H1 (cell line): ENCODE data around the gene DVL1. TPM values are rescaled to one million over a fixed set of nuclear protein-coding genes. Genes with fewer than 3 reads are reported as not detected.

Experiments
- CTCF ChIA-PET: fragments of 300-600 bp; sonication (Branson Sonifier 250); formaldehyde crosslinking; loops from one replicate; lab custom pipeline; 2021; ENCODE audit not compliant: partially characterized antibody; lab: Charles Lee
- POLR2A ChIA-PET: fragments of 300-600 bp; sonication (Branson Sonifier 250); formaldehyde crosslinking; loops from one replicate; lab custom pipeline; 2021; ENCODE audit warnings: inconsistent platforms; ENCODE audit not compliant: partially characterized antibody; lab: Charles Lee
- DNase-seq, 2 experiments: peaks; one replicate each; pipeline versions ENCODE4 v3.0.0 to v3.0.0-alpha.2; 2010 to 2022; ENCODE audit warnings: low spot score in 2 of 2, low read depth in 1 of 2, mixed read lengths in 1 of 2
- FAIRE-seq: peaks from 2 replicates; lab custom pipeline; 2011; peaks lifted over from hg19 to GRCh38; lab: Jason Lieb, UNC
- H2AFZ ChIP-seq: 2 replicates; pipeline ENCODE4 v1.8.1; 2012; ENCODE audit warnings: low read length, inconsistent platforms
- H2AK5ac ChIP-seq: 2 replicates; pipeline ENCODE4 v1.6.1; 2013; ENCODE audit warnings: low read depth, low read length
- H2BK120ac ChIP-seq: replicated peaks from 2 replicates; pipeline ENCODE3; 2013; ENCODE audit warnings: low read depth, low read length, inconsistent platforms
- H2BK12ac ChIP-seq: 2 replicates; pipeline ENCODE4 v1.6.1; 2013; ENCODE audit warnings: low read depth, low read length
- H2BK15ac ChIP-seq: 2 replicates; pipeline ENCODE4 v1.6.1; 2013; ENCODE audit warnings: low read length
- H2BK20ac ChIP-seq: 2 replicates; pipeline ENCODE4 v1.6.1; 2013; ENCODE audit warnings: low read length
- H2BK5ac ChIP-seq: 2 replicates; pipeline ENCODE4 v1.6.1; 2013; ENCODE audit warnings: low read depth, low read length
- H3K14ac ChIP-seq: 2 replicates; pipeline ENCODE4 v1.6.1; 2013; ENCODE audit warnings: inconsistent platforms; ENCODE audit not compliant: insufficient read length
- H3K18ac ChIP-seq: 2 replicates; pipeline ENCODE4 v1.6.1; 2013; ENCODE audit warnings: low read length; ENCODE audit errors: extremely low read depth
- H3K23ac ChIP-seq: 2 replicates; pipeline ENCODE4 v1.6.1; 2013; ENCODE audit warnings: inconsistent platforms; ENCODE audit not compliant: insufficient read length
- H3K23me2 ChIP-seq: 2 replicates; pipeline ENCODE4 v1.6.1; 2013; ENCODE audit warnings: low read depth, low read length
- H3K27ac ChIP-seq: 2 replicates; pipeline ENCODE4 v1.6.1; 2011; ENCODE audit warnings: low read depth, low read length, inconsistent platforms
- H3K27me3 ChIP-seq, 4 experiments: replicated peaks in 1 of 4; 1 replicate in 1 of 4; 2 replicates in 3 of 4; pipeline versions ENCODE4 v1.6.1 to v1.8.1; 2011 to 2013; ENCODE audit warnings: low read length in 3 of 4, mild to moderate bottlenecking in 3 of 4, inconsistent platforms in 2 of 4, mixed read lengths in 2 of 4, moderate library complexity in 1 of 4; ENCODE audit not compliant: control insufficient read depth in 3 of 4, insufficient read depth in 3 of 4; ENCODE audit errors: extremely low read depth in 1 of 4
- H3K36me3 ChIP-seq, 4 experiments: 2 replicates each; pipeline versions ENCODE4 v1.6.1 to v1.8.1; 2011 to 2013; ENCODE audit warnings: mild to moderate bottlenecking in 4 of 4, low read length in 3 of 4, moderate library complexity in 2 of 4, control low read depth in 1 of 4, inconsistent platforms in 1 of 4; ENCODE audit not compliant: insufficient read depth in 4 of 4, control insufficient read depth in 2 of 4
- H3K4ac ChIP-seq: replicated peaks from 2 replicates; pipeline ENCODE3; 2013; ENCODE audit warnings: low read length, low read depth, mixed read lengths, inconsistent platforms; ENCODE audit not compliant: insufficient read length
- H3K4me1 ChIP-seq, 4 experiments: replicated peaks in 1 of 4; 1 replicate in 1 of 4; 2 replicates in 3 of 4; pipeline versions ENCODE4 v1.6.1 to v1.8.1; 2011 to 2013; ENCODE audit warnings: low read length in 3 of 4, inconsistent platforms in 2 of 4, mixed read lengths in 1 of 4; ENCODE audit not compliant: insufficient read depth in 4 of 4, control insufficient read depth in 3 of 4
- H3K4me2 ChIP-seq, 2 experiments: 2 replicates each; pipeline versions ENCODE4 v1.6.1 to v1.8.1; 2011 to 2013; ENCODE audit warnings: low read depth in 2 of 2, low read length in 2 of 2, control low read depth in 1 of 2, inconsistent platforms in 1 of 2, mild to moderate bottlenecking in 1 of 2; ENCODE audit not compliant: insufficient read depth in 1 of 2
- H3K4me3 ChIP-seq, 4 experiments: fragments of 200-600, 300-600 bp in 1 of 4; sonication (generic), shearing (Covaris generic), sonication (Bioruptor Twin) in 1 of 4; 2 replicates each; pipeline versions ENCODE4 v1.5.1 to v1.8.1; 2011 to 2016; ENCODE audit warnings: low read length in 4 of 4, low read depth in 3 of 4, control low read depth in 2 of 4, inconsistent platforms in 2 of 4, mild to moderate bottlenecking in 2 of 4, mixed read lengths in 1 of 4, moderate library complexity in 1 of 4; ENCODE audit not compliant: insufficient read depth in 2 of 4; ENCODE audit errors: extremely low read depth in 1 of 4
- H3K56ac ChIP-seq: replicated peaks from 2 replicates; pipeline ENCODE3; 2013; ENCODE audit warnings: low read depth, mild to moderate bottlenecking, mixed read lengths, low read length, inconsistent platforms; ENCODE audit not compliant: insufficient read length
- H3K79me1 ChIP-seq: 2 replicates; pipeline ENCODE4 v1.6.1; 2013; ENCODE audit warnings: low read depth, low read length, control low read depth
- H3K79me2 ChIP-seq, 2 experiments: 2 replicates each; pipeline versions ENCODE4 v1.6.1 to v1.8.1; 2012 to 2013; ENCODE audit warnings: low read length in 2 of 2, mild to moderate bottlenecking in 2 of 2, inconsistent platforms in 1 of 2; ENCODE audit not compliant: insufficient read depth in 2 of 2, control insufficient read depth in 1 of 2
- H3K9ac ChIP-seq, 4 experiments: replicated peaks in 1 of 4; 1 replicate in 1 of 4; 2 replicates in 3 of 4; pipeline versions ENCODE4 v1.6.1 to v1.8.1; 2011 to 2013; ENCODE audit warnings: low read depth in 3 of 4, low read length in 3 of 4, control low read depth in 2 of 4, mild to moderate bottlenecking in 2 of 4, moderate library complexity in 2 of 4, inconsistent platforms in 1 of 4; ENCODE audit errors: extremely low read depth in 1 of 4
- H3K9me3 ChIP-seq, 2 experiments: 2 replicates each; pipeline versions ENCODE4 v1.6.1 to v1.8.1; 2012 to 2013; ENCODE audit warnings: mild to moderate bottlenecking in 2 of 2, moderate library complexity in 2 of 2, control low read depth in 1 of 2, inconsistent platforms in 1 of 2, low read depth in 1 of 2, low read length in 1 of 2, mixed read lengths in 1 of 2; ENCODE audit not compliant: insufficient read depth in 2 of 2
- H4K20me1 ChIP-seq, 2 experiments: replicated peaks in 1 of 2; 2 replicates each; pipeline versions ENCODE3 to v1.8.1; 2011 to 2013; ENCODE audit warnings: inconsistent platforms in 2 of 2, low read length in 2 of 2, mild to moderate bottlenecking in 1 of 2; ENCODE audit not compliant: insufficient read depth in 2 of 2, control insufficient read depth in 1 of 2
- H4K5ac ChIP-seq: 2 replicates; pipeline ENCODE4 v1.6.1; 2013; ENCODE audit warnings: low read length, low read depth, mixed read lengths, inconsistent platforms; ENCODE audit not compliant: insufficient read length
- H4K8ac ChIP-seq: 2 replicates; pipeline ENCODE4 v1.8.0; 2013; ENCODE audit warnings: mild to moderate bottlenecking, moderate library complexity, low read length, inconsistent platforms; ENCODE audit not compliant: insufficient read depth; ENCODE audit errors: extremely low read depth
- H4K91ac ChIP-seq: replicated peaks from 2 replicates; pipeline ENCODE3; 2013; ENCODE audit warnings: low read length, mixed read lengths, inconsistent platforms; ENCODE audit not compliant: insufficient read length
- ASH2L ChIP-seq: fragments of 200-600, 300-600 bp; sonication (generic); IDR thresholded peaks from one replicate; pipeline ENCODE4 v1.7.1; 2017; ENCODE audit warnings: low read length
- BRCA1 ChIP-seq: IDR thresholded peaks from 2 replicates; pipeline ENCODE4 v1.6.1; 2012; ENCODE audit warnings: low read depth, low read length, improper control_type of control experiment
- EZH2 ChIP-seq: fragments of 200-600 bp; sonication (generic); IDR thresholded peaks from 2 replicates; pipeline ENCODE4 v1.7.1; 2012; ENCODE audit warnings: low read depth, mild to moderate bottlenecking, moderate library complexity, low read length, inconsistent platforms; ENCODE audit not compliant: severe bottlenecking
- HDAC2 ChIP-seq, 2 experiments: fragments of 300-600 bp in 1 of 2; sonication (generic) in 1 of 2; IDR thresholded peaks; 2 replicates each; pipeline ENCODE4 v1.6.1; 2011 to 2012; ENCODE audit warnings: low read depth in 2 of 2, low read length in 2 of 2, mild to moderate bottlenecking in 2 of 2, moderate library complexity in 2 of 2, borderline replicate concordance in 1 of 2, inconsistent platforms in 1 of 2
- PHF8 ChIP-seq: fragments of 200-600 bp; sonication (generic); conservative IDR thresholded peaks from 2 replicates; pipeline ENCODE4 v1.7.1; 2012; ENCODE audit warnings: low read depth, mild to moderate bottlenecking, inconsistent platforms, low read length, moderate library complexity
- RNF2 ChIP-seq: fragments of 200-900, 300-1000 bp; sonication (generic); IDR thresholded peaks from 2 replicates; pipeline ENCODE4 v1.7.1; 2016; ENCODE audit warnings: borderline replicate concordance, low read depth, mild to moderate bottlenecking, antibody characterized with exemption, low read length; ENCODE audit not compliant: poor library complexity, severe bottlenecking; ENCODE audit errors: missing control alignments
- SIN3A ChIP-seq, 2 experiments: IDR thresholded peaks in 1 of 2; conservative IDR thresholded peaks in 1 of 2; 2 replicates each; pipeline ENCODE4 v1.6.1; 2011 to 2012; ENCODE audit warnings: low read length in 2 of 2, improper control_type of control experiment in 1 of 2, low read depth in 1 of 2, mild to moderate bottlenecking in 1 of 2
- SIX5 ChIP-seq: IDR thresholded peaks from 2 replicates; pipeline ENCODE4 v1.6.1; 2011; ENCODE audit warnings: mild to moderate bottlenecking, low read depth, low read length
- SP4 ChIP-seq: IDR thresholded peaks from 2 replicates; pipeline ENCODE4 v1.6.1; 2012; ENCODE audit warnings: low read length, inconsistent platforms
- WGBS, 2 experiments: shearing (Covaris generic) in 1 of 2; methylation state at CpG; one replicate each; pipeline versions ENCODE4 v1.1.6 to v1.1.7; 2013 to 2015; ENCODE audit warnings: low lambda C conversion rate in 2 of 2, mixed read lengths in 2 of 2, inconsistent platforms in 1 of 2, low coverage in 1 of 2, missing lambda C conversion rate in 1 of 2; ENCODE audit not compliant: insufficient replicate concordance in 2 of 2, insufficient coverage in 1 of 2, insufficient read length in 1 of 2; ENCODE audit errors: extremely low coverage in 1 of 2, missing lambda C conversion rate in 1 of 2; 5-methylcytosine and 5-hydroxymethylcytosine counted together
- polyA plus RNA-seq, 7 experiments: library from polyadenylated mRNA; depleted of rRNA in 3 of 7; stranded (reverse) in 5 of 7; unstranded in 2 of 7; fragments of >200 nt in 5 of 7; fragments of 200-250 nt in 2 of 7; gene quantifications; 1 replicate in 5 of 7; 2 replicates in 1 of 7; 4 replicates in 1 of 7; pipeline versions ENCODE4 v1.2.1 to v1.2.3, GENCODE V29; 2011 to 2013; ENCODE audit warnings: missing spikeins in 2 of 7, mixed read lengths in 2 of 7
- total RNA-seq: library from RNA; stranded (reverse); fragmentation: NEBNext Ultra II Directional; extraction: Animal tissue kit (Norgen Biotek cat#: 25700); gene quantifications from 2 replicates; pipeline ENCODE4 v1.2.1, GENCODE V29; 2021
- TF ChIP-seq, protein P1 (sequence below): IDR thresholded peaks from 2 replicates; pipeline ENCODE4 v1.6.1; 2012; ENCODE audit warnings: inconsistent platforms

Gene DVL1
- total and polyA plus RNA-seq, 2 of the 8 experiments (the other 6 are each of a cell fraction or from before 2014, with no cell fraction given): 39.4 to 58.9 TPM

DNA sequence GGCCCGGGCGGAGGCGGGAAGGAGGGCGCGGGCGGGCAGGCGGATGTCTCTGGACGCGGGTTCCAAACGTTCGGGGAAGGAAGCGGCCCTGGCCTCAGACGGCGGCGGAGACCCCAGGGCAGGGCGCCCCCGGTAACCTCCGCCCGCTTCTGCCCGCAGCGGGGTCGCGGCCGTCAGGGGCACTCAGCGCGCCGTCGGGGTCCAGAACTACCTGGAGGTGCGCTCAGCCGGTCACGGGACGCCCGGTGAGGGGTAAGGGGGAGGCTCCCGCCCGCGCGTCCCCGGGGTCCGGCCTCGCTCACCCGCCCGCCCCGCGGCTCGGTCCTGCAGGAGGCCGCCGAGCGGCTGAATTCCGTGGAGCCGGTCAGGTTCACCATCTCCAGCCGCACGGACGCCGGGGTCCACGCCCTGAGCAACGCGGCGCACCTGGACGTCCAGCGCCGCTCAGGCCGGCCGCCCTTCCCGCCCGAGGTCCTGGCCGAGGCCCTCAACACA, 40.4 kb downstream of the DVL1 start:
- no peak overlapping the region for H2AFZ ChIP-seq
- H2BK5ac ChIP-seq: no peak overlapping the region; the same call in 1 of the 2 replicates
- peaks cover 21% of the 10 kb centered on the region; the same call in 1 of the 2 replicates for H3K23me2 ChIP-seq
- H3K79me1 ChIP-seq: peaks cover 4% of the 10 kb centered on the region
- no peak overlapping the region; the same call in 1 of the 2 replicates for H4K8ac ChIP-seq
- no peak overlapping the region for H2BK120ac ChIP-seq
- no peaks in the 10 kb centered on the region for H3K9me3 ChIP-seq
- H3K9ac ChIP-seq: peak overlapping the region; percentile 45 to 71 (median 60); a peak in 6 of 7 replicates
- H2AK5ac ChIP-seq: no peak overlapping the region
- DNase-seq (peak in 1 of 2 experiments; percentile 78), FAIRE-seq (no peak)
- peaks cover 0 to 40% (median 31%) of the 10 kb centered on the region in 4 experiments; a peak in 6 of 7 replicates for H3K4me1 ChIP-seq
- no peak overlapping the region for H2BK20ac ChIP-seq
- H4K91ac ChIP-seq: no peak overlapping the region
- H3K4ac ChIP-seq: no peak overlapping the region
- peaks cover 12 to 32% (median 25%) of the 10 kb centered on the region in 4 experiments for H3K36me3 ChIP-seq
- H3K18ac ChIP-seq: no peak overlapping the region; the same call in 1 of the 2 replicates
- H4K20me1 ChIP-seq: peaks cover 5 to 26% of the 10 kb centered on the region in 2 experiments
- peaks cover 0 to 6% of the 10 kb centered on the region in 2 experiments; a peak in 1 of 4 replicates for H3K79me2 ChIP-seq
- ChIA-PET CTCF (interaction anchor here (1.1 to 1.5 kb wide), 4 partner anchors 8 to 97 kb away, joined by 3 to 8 read pairs (median 3); no protein-coding TSS in a partner anchor), POLR2A (interaction anchor here (0.9 to 10.1 kb wide), 12 partner anchors 12 to 94 kb away, joined by 3 to 134 read pairs (median 4); partner anchors contain the start of genes CCNL2 and TAS1R3)
- H2BK15ac ChIP-seq: no peak overlapping the region
- H3K56ac ChIP-seq: peak overlapping the region; percentile 16
- H4K5ac ChIP-seq: peak overlapping the region; percentile 83
- no peak overlapping the region for H2BK12ac ChIP-seq
- H3K27ac ChIP-seq: no peak overlapping the region; the same call in 1 of the 2 replicates
- H3K27me3 ChIP-seq: peaks cover 0 to 4% (median 1%) of the 10 kb centered on the region in 4 experiments; a peak in 1 of 7 replicates
- H3K14ac ChIP-seq: no peak overlapping the region
- peak overlapping the region; percentile 66 to 78 for H3K4me2 ChIP-seq
- H3K23ac ChIP-seq: no peak overlapping the region
- 1% methylated on average over 26 of the region's 66 CpGs; no CpG with 5 or more reads in 1 of the 2 experiments for WGBS, 2 experiments
- peak overlapping the region; percentile 77 to 98 (median 87) for H3K4me3 ChIP-seq
- TF ChIP-seq SP4 (no peak), HDAC2 (IDR thresholded peaks at IDR 0.05; ENCODE audit: borderline replicate concordance in 1 of 2, low read depth in 2 of 2, low read length in 2 of 2) (peak in 1 of 2 experiments; percentile 45; a peak in 1 of 4 replicates), BRCA1 (no peak), EZH2 (no peak), PHF8 (peak; percentile 22; the same call in 1 of the 2 replicates), ASH2L (no peak), SIX5 (no peak), SIN3A (conservative IDR thresholded peaks at IDR 0.05 in 1 of 2, IDR thresholded peaks at IDR 0.05 in 1 of 2; ENCODE audit: low read depth in 1 of 2, low read length in 2 of 2) (0 out of 4 replicates have a peak, but pooled peaks of 1 of the 2 experiments have one; percentile 22), RNF2 (no peak)
- TF ChIP-seq, protein P1, sequence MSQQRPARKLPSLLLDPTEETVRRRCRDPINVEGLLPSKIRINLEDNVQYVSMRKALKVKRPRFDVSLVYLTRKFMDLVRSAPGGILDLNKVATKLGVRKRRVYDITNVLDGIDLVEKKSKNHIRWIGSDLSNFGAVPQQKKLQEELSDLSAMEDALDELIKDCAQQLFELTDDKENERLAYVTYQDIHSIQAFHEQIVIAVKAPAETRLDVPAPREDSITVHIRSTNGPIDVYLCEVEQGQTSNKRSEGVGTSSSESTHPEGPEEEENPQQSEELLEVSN: peak; percentile 84
